ENCODE results near the gene CEP43.

CEP43 gene

DNA sequence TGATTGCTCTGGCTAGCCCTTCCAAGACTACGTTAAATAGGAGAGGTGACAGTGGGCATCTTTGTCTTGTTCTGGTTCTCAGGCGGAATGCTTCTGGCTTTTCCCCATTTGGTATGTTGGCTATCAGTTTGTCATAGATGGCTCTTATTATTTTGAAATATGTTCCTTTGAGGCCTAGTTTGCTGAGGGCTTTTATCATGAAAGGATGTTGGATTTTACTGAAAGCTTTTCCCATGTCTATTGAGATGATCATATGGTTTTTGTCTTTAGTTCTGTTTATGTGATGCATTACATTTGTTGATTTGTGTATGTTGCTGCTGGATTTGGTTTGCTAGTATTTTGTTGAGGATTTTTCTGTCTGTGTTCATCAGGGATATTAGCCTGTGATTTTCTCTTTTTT lies 32.9 kb upstream of the CEP43 start:
- DNase-seq (ENCODE audit: low read depth), result no peak

DNA sequence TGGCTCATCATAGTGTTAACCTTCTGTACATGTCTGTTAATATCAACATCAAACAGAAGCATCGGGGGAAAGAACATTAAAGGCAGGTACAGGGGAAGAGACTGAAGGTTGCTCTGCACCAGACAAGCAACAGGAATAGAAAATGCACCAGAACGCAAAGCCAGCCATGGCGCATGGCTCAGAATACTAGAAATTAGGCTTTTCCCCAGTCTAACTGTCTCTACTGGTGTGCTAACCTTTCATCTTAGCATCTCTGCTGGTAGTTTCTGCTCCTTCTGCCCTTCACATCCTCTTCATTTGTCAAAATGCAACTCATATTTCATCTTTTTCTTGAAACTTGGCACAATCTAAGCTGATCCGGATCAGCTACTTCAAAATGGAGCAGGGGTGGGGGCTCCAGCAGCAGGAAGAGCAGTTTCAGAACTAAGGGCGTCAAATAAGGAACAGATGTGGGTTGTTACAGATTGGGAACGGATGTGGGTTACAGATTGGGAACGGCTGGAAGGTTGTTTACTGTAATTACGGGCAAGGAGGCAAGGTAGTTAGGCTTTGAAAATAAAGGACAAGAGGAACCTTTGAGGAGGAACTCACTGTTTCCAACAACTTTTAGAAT lies 29.7 kb upstream of the CEP43 start:
- DNase-seq (ENCODE audit: low read depth), result no peak

- no peak for DNase-seq (ENCODE audit: low read depth)
Observed at GRCh38 chr6:166970091-166970490, 29.1 kb upstream of the CEP43 start.

- no peak for DNase-seq (ENCODE audit: low read depth)
Observed at GRCh38 chr6:166970776-166971175, 28.4 kb upstream of the CEP43 start.

DNA sequence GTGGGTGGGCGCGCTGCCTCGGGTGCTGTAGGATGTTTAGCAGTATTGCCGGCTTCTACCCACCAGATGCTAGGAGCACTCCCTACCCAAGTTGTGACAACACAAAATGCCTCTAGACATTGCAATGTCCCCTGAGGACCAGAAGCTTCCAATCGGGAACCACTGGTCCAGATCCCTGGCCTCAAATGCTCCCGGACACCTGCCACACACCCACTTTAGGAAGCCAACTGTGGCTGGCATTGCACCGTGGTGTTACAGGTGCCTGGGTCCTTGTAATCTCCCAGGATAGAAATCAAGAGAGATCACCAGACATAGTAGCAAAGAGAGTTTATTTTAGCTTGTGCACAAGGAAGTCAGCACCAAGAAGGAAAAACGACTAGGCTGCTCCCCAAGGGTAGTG lies 27.9 kb upstream of the CEP43 start:
- no peak for DNase-seq (ENCODE audit: low read depth)

GRCh38 chr6:166972101-166972500 lies 27.1 kb upstream of the CEP43 start:
- no peak for DNase-seq (ENCODE audit: low read depth)

- DNase-seq (ENCODE audit: low read depth), result no peak
Observed at GRCh38 chr6:166976636-166977035, 22.6 kb upstream of the CEP43 start.

GRCh38 chr6:166977621-166978525 lies 21.3 kb upstream of the CEP43 start:
- DNase-seq (ENCODE audit: low read depth), result no peak

- no peak for DNase-seq (ENCODE audit: low read depth)
Observed at GRCh38 chr6:166980738-166981137, 18.5 kb upstream of the CEP43 start.

- DNase-seq (ENCODE audit: low read depth), result no peak
Observed at GRCh38 chr6:166987448-166987847, 11.7 kb upstream of the CEP43 start.

GRCh38 chr6:166987930-166988329 lies 11.3 kb upstream of the CEP43 start:
- DNase-seq (ENCODE audit: low read depth), result no peak

GRCh38 chr6:166988674-166989201 lies 10.5 kb upstream of the CEP43 start:
- DNase-seq (ENCODE audit: low read depth), result no peak

GRCh38 chr6:166989427-166990032 lies 9.7 kb upstream of the CEP43 start:
- DNase-seq (ENCODE audit: low read depth), result peak; percentile 14

DNA sequence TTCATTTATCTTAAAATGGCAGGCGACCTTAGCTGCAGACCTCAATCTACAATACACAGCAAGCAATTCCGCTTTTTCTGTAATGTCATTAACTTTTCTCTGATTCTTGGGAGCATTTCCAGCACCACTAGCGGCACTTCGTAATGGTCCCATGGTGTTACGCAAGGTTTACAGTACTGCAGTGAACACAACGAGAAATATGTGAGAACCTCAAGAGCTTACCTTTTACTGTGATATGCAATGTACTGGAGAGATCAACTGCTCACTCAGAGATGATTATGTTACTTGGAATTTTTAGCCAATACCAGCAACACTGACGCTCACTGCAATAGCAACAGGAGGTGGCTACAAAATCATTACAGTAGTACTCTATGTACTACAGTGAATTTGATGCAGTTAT lies 2.8 kb upstream of the CEP43 start:
- DNase-seq (ENCODE audit: low read depth), result no peak

DNA sequence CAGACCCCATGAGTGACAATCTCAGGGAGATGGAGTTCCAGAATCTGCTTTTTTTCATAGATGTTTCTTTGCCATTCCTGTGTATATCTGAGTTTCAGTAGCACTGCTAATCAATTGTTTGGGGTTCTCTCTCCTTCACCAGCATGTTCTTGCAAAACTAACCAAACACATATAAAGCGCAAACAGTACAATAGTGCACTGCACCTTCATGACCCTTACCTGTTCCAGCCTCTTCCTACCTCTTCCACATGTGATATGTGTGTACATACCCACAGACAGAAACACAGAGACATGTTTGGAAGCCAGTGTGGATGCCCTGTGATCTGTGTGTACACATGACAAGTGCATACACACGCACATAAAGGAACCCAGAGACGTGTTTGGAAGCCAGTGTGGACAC lies 1.8 kb upstream of the CEP43 start:
- DNase-seq (ENCODE audit: low read depth), result no peak

DNA sequence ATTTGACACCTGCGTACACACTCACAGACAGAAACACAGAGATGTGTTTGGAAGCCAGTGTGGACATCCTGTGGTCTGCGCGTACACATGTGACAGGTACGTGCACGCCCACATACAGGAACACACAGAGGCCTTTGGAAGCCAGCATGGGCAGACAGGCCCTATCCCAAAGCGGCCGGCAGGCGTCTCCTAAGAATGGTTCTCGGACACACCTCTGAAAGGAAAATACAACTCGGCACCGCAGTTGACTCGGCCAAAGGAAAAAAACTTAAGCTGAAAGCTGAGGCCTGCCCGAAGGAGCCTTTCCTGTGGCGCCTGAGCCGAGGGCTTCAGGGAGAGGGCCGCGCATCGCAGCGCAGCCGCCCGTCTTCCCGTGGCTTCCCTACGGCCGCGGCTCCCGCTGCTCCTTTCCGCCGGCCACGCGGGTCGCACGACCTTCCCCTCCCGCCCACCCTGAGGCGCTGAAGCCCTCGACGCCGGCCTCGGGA lies 1.4 kb upstream of the CEP43 start:
- peak; percentile 24 for DNase-seq (ENCODE audit: low read depth)

DNA sequence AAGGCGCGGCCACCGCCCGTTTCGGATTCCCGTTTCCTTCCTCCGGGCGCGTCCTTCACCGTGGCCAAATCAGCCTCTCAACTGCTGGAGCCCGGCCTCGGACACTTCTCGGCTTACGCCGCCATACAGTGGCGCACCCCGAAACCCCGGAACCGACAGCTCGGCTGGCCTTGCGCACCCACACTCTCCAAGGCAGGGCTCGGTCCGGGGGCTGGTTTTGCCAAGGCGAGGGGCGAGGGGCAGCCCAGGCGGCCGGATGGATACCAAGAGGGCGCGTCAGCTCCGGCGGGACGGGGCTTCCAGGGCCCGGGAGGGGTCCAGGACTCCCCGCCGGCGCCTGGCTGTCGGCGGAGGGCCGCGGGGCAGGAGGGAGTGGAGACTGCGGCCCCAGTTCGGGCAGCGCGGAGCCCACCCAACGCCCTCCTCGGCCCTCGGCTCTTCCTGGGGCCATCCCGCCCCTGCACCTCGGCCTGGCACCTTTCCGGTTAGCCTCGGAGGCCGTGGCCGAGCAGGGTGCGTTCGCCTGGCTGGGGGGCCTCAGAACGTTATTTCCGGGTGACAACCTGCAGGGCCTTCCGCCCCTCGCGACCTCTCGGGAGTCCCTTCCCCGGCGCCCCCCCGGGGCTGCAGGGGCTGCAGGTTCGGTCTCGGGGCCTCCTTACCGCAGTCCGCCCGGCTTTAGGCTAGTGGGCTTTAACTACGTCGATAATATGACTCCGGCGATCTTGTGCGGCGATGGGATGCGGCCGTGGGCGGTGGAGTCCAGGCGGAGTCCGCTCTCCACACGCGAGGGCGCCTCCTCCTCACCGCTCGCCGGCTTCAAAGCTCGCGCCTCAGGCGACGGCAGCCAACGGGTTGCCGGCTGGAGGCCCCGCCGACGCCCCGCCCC lies 697 bp upstream of the CEP43 start:
- peak; percentile 2 for DNase-seq (ENCODE audit: low read depth)

- DNase-seq (ENCODE audit: low read depth), result no peak
Observed at GRCh38 chr6:166999884-167000253, 672 bp downstream of the CEP43 start.

DNA sequence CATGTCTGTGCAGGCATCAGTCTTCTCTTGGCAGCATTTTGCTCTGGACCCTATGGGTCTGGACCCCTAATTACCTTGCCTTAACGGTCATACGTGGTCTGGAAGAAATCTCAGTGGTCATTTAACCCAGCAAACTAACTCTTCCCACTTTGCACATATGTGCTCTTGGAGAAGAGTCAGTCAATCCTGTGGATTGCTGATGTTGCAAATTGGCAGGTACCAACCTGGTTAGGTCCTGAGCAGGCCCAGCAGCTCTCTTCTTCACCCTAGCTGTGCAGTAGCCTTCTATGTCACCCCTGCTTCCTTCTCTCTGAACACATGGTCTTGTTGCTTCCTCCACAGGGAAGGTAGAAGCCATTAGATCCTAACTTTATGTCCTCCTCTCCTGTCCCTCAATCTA lies 1.6 kb downstream of the CEP43 start:
- DNase-seq (ENCODE audit: low read depth), result no peak

GRCh38 chr6:167005350-167006159 lies 6.4 kb downstream of the CEP43 start:
- DNase-seq (ENCODE audit: low read depth), result no peak

DNA sequence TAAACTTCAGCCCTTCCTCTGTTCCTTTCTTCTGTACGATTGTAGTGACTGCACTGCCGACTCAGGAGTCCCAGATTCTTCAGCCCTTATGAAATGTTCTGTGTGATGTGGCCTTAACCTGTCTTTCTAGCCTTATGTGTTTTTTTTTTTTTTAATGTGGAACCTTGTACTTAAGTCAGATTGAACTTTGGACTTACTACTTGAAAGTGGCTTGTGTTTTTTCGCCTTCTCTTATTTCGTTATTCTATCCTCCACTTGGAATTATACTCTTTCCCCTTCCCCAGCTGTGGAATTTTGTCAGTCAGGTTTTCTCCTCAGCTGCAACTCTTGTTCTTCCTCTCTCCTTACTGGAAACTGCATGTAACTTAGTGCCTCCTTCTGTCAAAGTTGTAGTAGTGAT lies 8.8 kb downstream of the CEP43 start:
- no peak for DNase-seq (ENCODE audit: low read depth)

Measured in T-helper 22 cell (primary cell).